Stomach smooth muscle (tissue), 2 donors: Measurements from ENCODE around the gene KLK14.

ENCODE experiments used
- H3K27ac ChIP-seq: one replicate; pipeline ENCODE4 v1.7.0; 2013; ENCODE audit warnings: mild to moderate bottlenecking, low read length, inconsistent platforms
- H3K27me3 ChIP-seq, 2 donors: one replicate each; pipeline ENCODE4 v1.7.0; 2013; ENCODE audit warnings: low read length in 2 of 2; ENCODE audit not compliant: insufficient read depth in 2 of 2, control insufficient read depth in 1 of 2
- H3K36me3 ChIP-seq, 2 donors: one replicate each; pipeline ENCODE4 v1.7.0; 2013; ENCODE audit warnings: low read length in 2 of 2; ENCODE audit not compliant: control insufficient read depth in 2 of 2, insufficient read depth in 2 of 2
- H3K4me1 ChIP-seq: one replicate; pipeline ENCODE4 v1.7.0; 2013; ENCODE audit warnings: low read length; ENCODE audit not compliant: control insufficient read depth, insufficient read depth
- H3K4me3 ChIP-seq, 2 donors: one replicate each; pipeline ENCODE4 v1.7.0; 2013; ENCODE audit warnings: low read length in 2 of 2
- H3K9ac ChIP-seq, 2 donors: one replicate each; pipeline ENCODE4 v1.7.0; 2013; ENCODE audit warnings: low read length in 2 of 2, mild to moderate bottlenecking in 1 of 2
- H3K9me3 ChIP-seq, 2 donors: one replicate each; pipeline ENCODE4 v1.7.0; 2013; ENCODE audit warnings: low read length in 2 of 2; ENCODE audit not compliant: control insufficient read depth in 2 of 2
- donor health status: healthy.
- donor health status: Pancreatic carcinoma.

KLK14 gene

GRCh38 chr19:51096473-51097165 is 13.9 kb upstream of the KLK14 start:
- Histone ChIP-seq H3K27ac (no peak overlapping the region), H3K4me3 (no peak overlapping the region), H3K9me3 (no peaks in the 10 kb centered on the region), H3K36me3 (peaks cover 0 to 4% of the 10 kb centered on the region in 2 donors), H3K27me3 (no peaks in the 10 kb centered on the region), H3K4me1 (peaks cover 8% of the 10 kb centered on the region), H3K9ac (no peak overlapping the region)

GRCh38 chr19:51094696-51095279 is 12.1 kb upstream of the KLK14 start:
- H3K36me3 ChIP-seq = peaks cover 0 to under 1% of the 10 kb centered on the region in 2 donors
- H3K27ac ChIP-seq = no peak overlapping the region
- no peaks in the 10 kb centered on the region for H3K27me3 ChIP-seq
- H3K9me3 ChIP-seq = no peaks in the 10 kb centered on the region
- H3K4me1 ChIP-seq = peaks cover 8% of the 10 kb centered on the region
- H3K4me3 ChIP-seq = no peak overlapping the region
- no peak overlapping the region for H3K9ac ChIP-seq

- no peak overlapping the region for H3K4me3 ChIP-seq
- H3K36me3 ChIP-seq = no peaks in the 10 kb centered on the region
- peaks cover 5% of the 10 kb centered on the region for H3K4me1 ChIP-seq
- H3K9ac ChIP-seq = no peak overlapping the region
- no peaks in the 10 kb centered on the region for H3K9me3 ChIP-seq
- H3K27ac ChIP-seq = no peak overlapping the region
- no peaks in the 10 kb centered on the region for H3K27me3 ChIP-seq
These were observed 11.0 kb upstream of the KLK14 start for GRCh38 chr19:51093510-51094345.

- no peak overlapping the region for H3K9ac ChIP-seq
These were observed 10.4 kb upstream of the KLK14 start for GRCh38 chr19:51093101-51093500.

GRCh38 chr19:51091895-51092873 is 9.5 kb upstream of the KLK14 start:
- H3K9me3 ChIP-seq = no peaks in the 10 kb centered on the region
- H3K9ac ChIP-seq = no peak overlapping the region
- H3K27ac ChIP-seq = no peak overlapping the region
- H3K4me1 ChIP-seq = no peaks in the 10 kb centered on the region
- H3K4me3 ChIP-seq = no peak overlapping the region
- H3K36me3 ChIP-seq = no peaks in the 10 kb centered on the region
- no peaks in the 10 kb centered on the region for H3K27me3 ChIP-seq

More at GRCh38 chr19:51093101-51093500, 10.4 kb upstream of the KLK14 start:
- Histone ChIP-seq H3K4me3 (no peak overlapping the region), H3K27ac (no peak overlapping the region), H3K27me3 (no peaks in the 10 kb centered on the region), H3K36me3 (no peaks in the 10 kb centered on the region), H3K4me1 (peaks cover 5% of the 10 kb centered on the region), H3K9me3 (no peaks in the 10 kb centered on the region)

GRCh38 chr19:51091126-51091525 is 8.4 kb upstream of the KLK14 start:
- no peak overlapping the region for H3K9ac ChIP-seq
- no peaks in the 10 kb centered on the region for H3K27me3 ChIP-seq
- no peak overlapping the region for H3K4me3 ChIP-seq
- H3K36me3 ChIP-seq = no peaks in the 10 kb centered on the region
- H3K4me1 ChIP-seq = no peaks in the 10 kb centered on the region
- no peaks in the 10 kb centered on the region for H3K9me3 ChIP-seq
- H3K27ac ChIP-seq = no peak overlapping the region

- H3K9ac ChIP-seq = no peak overlapping the region
- H3K36me3 ChIP-seq = no peaks in the 10 kb centered on the region
- H3K9me3 ChIP-seq = no peaks in the 10 kb centered on the region
- H3K27ac ChIP-seq = no peak overlapping the region
- no peak overlapping the region for H3K4me3 ChIP-seq
- no peaks in the 10 kb centered on the region for H3K27me3 ChIP-seq
- H3K4me1 ChIP-seq = no peaks in the 10 kb centered on the region
These were observed 7.8 kb upstream of the KLK14 start for GRCh38 chr19:51090471-51090870.

- no peak overlapping the region for H3K27ac ChIP-seq
These were observed 7.1 kb upstream of the KLK14 start for GRCh38 chr19:51089786-51090185.

GRCh38 chr19:51086153-51086850 is 3.6 kb upstream of the KLK14 start:
- no peaks in the 10 kb centered on the region for H3K36me3 ChIP-seq
- no peaks in the 10 kb centered on the region for H3K4me1 ChIP-seq
- H3K9me3 ChIP-seq = no peaks in the 10 kb centered on the region
- no peak overlapping the region for H3K9ac ChIP-seq
- peaks cover 0 to 4% of the 10 kb centered on the region in 2 donors for H3K27me3 ChIP-seq
- no peak overlapping the region for H3K4me3 ChIP-seq
- H3K27ac ChIP-seq = no peak overlapping the region

More at GRCh38 chr19:51089786-51090185, 7.1 kb upstream of the KLK14 start:
- Histone ChIP-seq H3K4me3 (no peak overlapping the region), H3K4me1 (no peaks in the 10 kb centered on the region), H3K9ac (no peak overlapping the region), H3K36me3 (no peaks in the 10 kb centered on the region), H3K27me3 (no peaks in the 10 kb centered on the region), H3K9me3 (no peaks in the 10 kb centered on the region)
